Endothelial cell of hepatic sinusoid (primary cell): ENCODE results near the gene TMCO6.
"Not testable (repeated sequence)": the region's sequence is repeated elsewhere in the genome, so short reads cannot be mapped to it uniquely, and the experiment has no call there.

Source experiments
- in situ Hi-C: cut with HindIII; loops from 2 replicates; pipeline ENCODE4 v1.10.0; 2017; ENCODE audit warnings: low sequenced_read_pairs

The TMCO6 gene

GRCh38 chr5:140630292-140631035, 8.8 kb upstream of the TMCO6 start:
- in situ Hi-C loops, result no loop called here

GRCh38 chr5:140631036-140631417, 8.2 kb upstream of the TMCO6 start:
- in situ Hi-C loops, result no loop called here

- in situ Hi-C loops, result no loop called here
Measured at GRCh38 chr5:140631831-140632365, 7.4 kb upstream of the TMCO6 start.

DNA sequence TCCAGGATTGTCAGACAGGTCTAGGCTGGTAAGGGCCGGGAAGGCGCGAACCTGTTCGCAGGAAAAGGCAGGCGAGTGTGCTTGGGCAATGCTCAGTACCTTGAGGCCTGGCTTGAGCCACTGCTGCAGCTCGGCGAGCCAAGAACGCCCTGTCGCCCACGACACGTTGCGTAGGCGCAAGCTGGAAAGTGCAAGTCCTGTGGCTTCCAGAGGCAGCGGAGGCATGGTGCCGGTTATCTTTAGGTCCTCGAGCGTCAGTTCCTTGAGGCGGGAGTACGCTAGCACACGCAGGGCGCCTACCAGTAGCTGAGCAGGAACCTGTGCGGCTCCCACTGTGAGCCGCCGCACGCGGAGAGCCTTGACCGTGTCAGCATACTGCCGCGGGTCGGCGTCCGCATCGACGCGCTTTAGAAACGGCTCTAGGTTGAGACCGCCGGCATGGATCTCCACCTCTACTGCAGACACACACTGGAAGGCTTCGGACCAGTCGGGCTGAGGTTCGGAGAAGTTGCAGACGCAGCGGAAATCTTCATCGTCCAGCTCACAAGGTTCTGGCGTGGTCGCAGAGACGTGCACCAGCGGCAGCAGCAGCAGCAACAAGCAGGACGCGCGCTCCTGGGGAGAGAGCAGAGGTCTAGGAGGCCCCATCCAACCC, 6.8 kb upstream of the TMCO6 start:
- in situ Hi-C loops, result no loop called here

DNA sequence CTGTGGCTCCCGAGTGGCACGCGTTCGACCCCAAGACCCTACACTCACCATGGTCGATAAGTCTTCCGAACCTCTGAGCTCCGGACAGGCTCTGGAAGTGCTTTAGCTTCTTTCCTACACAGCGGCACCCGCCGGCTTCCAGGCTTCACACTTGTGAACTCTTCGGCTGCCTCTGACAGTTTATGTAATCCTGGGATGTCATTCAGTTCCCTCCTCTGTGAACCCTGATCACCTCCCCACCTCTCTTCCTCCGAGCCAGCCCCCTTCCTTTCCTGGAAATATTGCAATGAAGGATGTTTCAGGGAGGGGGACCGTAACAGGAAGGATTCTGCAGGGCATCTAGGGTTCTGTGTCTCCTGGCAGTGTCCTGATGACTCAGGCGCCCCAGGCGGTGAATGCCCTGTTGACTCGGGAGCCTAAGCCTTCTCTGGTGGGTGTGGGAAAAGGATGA, 6.2 kb upstream of the TMCO6 start, which contains the start of gene CD14:
CD14 (minus strand) TSS at position 155 of the 451 bp plus-strand sequence; CDS start at position 51, 104 bp downstream.
- in situ Hi-C loops, result no loop called here

DNA sequence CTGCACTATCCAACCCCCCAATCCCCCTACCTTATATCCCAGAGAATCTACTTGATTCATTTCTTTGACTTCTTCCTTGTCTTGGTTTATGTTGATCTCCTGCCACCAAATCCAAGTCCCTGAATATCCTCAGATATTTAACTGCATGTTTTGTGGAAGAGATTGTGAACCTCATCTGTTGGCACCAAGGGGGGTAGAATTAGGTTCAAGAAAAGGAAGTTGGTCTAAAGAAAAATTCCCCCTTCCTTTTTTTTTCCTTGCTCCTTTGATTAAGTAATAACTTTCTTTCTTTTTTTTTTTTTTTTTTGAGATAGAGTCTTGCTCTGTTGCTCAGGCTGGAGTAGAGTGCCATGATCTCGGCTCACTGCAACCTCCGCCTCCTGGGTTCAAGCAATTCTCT, 5.8 kb upstream of the TMCO6 start:
- in situ Hi-C loops, result no loop called here

DNA sequence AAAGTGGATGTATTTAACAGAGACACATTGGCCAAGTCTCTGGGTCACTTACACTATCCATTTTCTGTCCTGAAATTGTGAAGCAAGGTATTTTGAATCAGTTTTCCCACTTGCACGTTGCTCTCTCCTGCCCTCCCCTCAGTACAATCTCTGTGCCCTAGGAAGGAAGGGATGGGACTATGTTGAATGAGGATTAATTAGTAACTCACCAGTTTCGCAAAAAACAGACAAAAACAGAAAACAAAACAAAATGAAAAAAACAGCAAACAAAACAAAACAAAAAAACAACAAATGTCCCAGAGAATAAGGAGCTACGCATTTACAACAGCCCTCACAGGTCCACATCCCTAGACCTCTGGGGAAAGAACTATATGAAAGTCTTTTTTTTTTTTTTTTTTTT, 5.1 kb upstream of the TMCO6 start:
- in situ Hi-C loops, result no loop called here

DNA sequence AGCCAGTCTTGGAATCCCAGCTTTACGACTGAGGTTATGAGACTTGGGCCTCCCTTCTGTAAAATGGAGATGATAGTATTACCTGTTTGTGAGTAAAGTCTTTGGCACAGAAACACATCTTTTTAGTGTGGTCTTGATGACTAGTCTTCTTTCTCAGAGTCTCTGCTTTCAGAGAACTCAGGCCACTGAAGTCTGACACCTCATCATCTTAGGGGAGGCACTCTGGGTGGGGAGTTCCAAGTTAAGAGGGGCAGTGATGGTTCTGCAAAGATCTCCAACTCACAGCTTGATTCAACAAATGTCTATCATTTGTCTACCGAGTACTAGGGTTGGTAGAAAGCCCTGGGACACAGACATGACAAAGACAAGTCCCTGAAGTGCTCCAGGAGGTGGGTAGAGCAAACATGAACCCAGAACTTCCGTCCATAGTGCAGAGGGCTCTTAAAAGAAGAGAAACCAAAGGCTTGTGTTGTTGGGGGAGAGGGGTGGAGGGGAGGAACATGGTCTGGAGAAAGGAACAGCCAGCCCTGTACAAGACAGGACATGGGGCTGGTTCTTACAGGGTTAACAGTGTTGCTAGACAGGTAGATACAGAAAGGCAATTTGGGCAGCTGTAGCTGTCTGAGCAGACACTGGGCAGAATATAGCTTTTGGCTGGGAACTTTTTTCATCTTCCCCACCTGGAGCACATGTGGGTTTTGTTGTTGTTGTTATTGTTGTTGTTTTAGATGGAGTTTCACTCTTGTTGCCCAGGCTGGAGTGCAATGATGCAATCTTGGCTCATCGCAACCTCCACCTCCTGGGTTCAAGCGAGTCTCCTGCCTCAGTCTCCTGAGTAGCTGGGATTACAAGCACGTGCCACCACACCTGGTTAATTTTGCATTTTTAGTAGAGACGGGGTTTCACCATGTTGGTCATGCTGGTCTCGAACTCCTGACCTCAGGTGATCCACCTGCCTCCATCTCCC, 3.7 kb upstream of the TMCO6 start:
- in situ Hi-C loops, result no loop called here

- in situ Hi-C loops, result no loop called here
Measured at GRCh38 chr5:140637371-140638100, 1.7 kb upstream of the TMCO6 start.

DNA sequence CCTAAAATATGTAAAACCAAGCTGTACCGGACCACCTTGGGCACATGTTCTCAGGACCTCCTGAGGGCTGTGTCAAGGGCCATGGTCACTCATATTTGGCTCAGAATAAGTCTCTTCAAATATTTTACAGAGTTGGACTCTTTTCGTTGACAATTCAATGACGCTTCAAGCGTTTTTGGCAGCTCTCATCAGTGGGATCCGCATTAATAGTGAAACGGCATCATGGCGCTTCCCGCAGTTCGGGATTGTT, 428 bp upstream of the TMCO6 start:
- in situ Hi-C loops, result not testable (repeated sequence)

GRCh38 chr5:140641716-140642115, 2.5 kb downstream of the TMCO6 start:
- in situ Hi-C loops, result loop anchor here (10.0 kb wide), 1 partner anchor 277 kb away; the partner anchor contains the start of gene SLC4A9

GRCh38 chr5:140642718-140643117, 3.5 kb downstream of the TMCO6 start:
- in situ Hi-C loops, result loop anchor here (10.0 kb wide), 1 partner anchor 278 kb away; the partner anchor contains the start of gene SLC4A9

GRCh38 chr5:140647042-140647419, 7.8 kb downstream of the TMCO6 start:
- in situ Hi-C loops, result loop anchor here (10.0 kb wide), 1 partner anchor 282 kb away; the partner anchor contains the start of gene SLC4A9

DNA sequence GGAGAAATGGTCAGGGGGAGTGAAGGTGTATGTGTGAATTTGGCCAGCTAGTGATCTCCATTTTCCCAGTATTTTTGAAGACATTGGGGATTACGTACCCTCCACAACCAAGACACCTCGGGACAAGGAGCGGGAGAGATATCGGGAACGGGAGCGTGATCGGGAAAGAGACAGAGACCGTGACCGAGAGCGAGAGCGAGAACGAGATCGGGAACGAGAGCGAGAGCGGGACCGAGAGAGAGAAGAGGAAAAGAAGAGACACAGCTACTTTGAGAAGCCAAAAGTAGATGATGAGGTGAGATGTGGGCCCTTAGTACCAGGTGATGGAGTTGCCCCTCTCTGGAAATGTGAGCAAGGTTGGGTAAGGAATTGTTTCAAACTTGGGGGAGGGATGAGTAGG, 19.6 kb downstream of the TMCO6 start:
- in situ Hi-C loops, result loop anchor here (5.0 kb wide), 1 partner anchor 92 kb away; no protein-coding TSS in a partner anchor

GRCh38 chr5:140660371-140660770, 21.1 kb downstream of the TMCO6 start:
- in situ Hi-C loops, result loop anchor here (5.0 kb wide), 1 partner anchor 37 kb away; no protein-coding TSS in a partner anchor

- in situ Hi-C loops, result loop anchor here (5.0 kb wide), 1 partner anchor 33 kb away; no protein-coding TSS in a partner anchor
Measured at GRCh38 chr5:140664030-140664358, 24.7 kb downstream of the TMCO6 start.

GRCh38 chr5:140664359-140665119, 25.3 kb downstream of the TMCO6 start, which contains the start of gene WDR55:
Gene WDR55 (plus strand): TSS chr5:140664904. CDS start chr5:140664913, 9 bp downstream.
- in situ Hi-C loops, result loop anchor here (5.0 kb wide), 1 partner anchor 33 kb away; no protein-coding TSS in a partner anchor

DNA sequence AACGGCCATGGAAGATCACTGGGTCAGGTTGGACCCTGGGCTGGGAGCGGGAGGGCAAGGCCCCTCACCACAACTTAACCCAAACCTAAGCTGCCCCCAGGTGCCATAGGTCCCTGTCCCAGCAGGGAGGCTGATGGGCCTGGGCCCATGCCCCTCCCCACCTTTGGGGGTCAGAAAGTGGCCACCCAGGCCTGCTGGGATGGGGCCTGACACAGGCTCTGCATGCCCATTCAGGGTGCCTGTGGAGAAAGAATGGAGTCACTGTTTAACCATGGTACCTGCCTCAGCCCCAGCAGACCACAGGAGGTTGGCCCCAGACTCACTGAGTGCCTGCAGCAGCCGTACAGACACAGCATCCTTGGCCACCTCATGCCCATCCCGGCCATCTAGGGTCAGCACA, 31.8 kb downstream of the TMCO6 start:
- in situ Hi-C loops, result not testable (repeated sequence)

DNA sequence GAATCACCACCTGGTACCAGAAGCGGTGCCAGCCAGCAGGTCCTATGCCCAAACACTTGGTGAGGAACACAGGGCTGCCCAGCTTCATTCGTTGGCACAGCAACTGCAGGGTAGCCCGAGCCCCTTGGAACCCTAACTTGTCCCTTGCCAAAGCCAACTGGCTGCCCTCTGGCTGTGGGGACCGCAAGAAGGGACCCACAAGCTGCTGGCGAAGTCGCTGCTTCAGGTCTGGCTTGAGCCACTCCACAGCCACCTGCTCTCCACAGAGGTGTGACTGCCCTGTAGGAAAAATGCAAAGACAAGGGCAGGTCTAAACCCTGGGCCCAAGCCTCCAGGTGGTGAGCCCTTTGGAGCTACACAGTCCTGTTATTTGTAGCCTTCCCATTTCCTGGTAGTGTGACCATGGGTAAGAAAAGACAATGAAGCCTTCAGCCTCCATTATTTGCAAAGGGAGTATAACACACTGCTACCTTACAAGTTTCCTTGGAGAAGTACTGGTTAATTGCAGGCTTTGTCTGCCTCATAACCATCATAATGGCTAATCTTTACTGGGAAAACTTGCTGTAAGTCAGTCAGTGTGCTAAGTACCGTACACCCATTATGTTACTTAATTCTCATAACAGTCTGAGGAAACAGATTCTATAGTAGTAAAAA, 32.3 kb downstream of the TMCO6 start:
- in situ Hi-C loops, result no loop called here
